ENCODE data around the gene PLEKHJ1.

PLEKHJ1 gene

DNA sequence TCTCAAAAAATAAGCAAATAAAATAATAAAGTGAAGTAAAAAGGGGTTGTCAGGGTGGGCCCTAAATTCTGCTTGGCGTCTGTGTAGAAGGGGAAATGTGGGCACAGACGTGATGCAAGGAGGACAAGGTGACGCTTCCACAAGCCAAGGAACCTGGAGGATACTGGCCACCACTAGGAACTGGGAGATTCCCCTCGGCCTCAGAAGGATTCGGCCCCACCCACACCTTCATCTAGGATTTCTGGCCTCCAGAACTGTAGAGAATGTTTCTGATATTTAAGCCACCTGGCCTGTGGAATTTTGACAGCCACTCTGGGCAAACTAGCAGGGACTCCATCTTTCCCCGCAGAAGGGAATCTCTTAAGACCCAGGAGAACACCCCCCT is 1.1 kb downstream of the PLEKHJ1 start:
- no peak for DNase-seq (ENCODE audit: low read depth in 2 of 2)

DNA sequence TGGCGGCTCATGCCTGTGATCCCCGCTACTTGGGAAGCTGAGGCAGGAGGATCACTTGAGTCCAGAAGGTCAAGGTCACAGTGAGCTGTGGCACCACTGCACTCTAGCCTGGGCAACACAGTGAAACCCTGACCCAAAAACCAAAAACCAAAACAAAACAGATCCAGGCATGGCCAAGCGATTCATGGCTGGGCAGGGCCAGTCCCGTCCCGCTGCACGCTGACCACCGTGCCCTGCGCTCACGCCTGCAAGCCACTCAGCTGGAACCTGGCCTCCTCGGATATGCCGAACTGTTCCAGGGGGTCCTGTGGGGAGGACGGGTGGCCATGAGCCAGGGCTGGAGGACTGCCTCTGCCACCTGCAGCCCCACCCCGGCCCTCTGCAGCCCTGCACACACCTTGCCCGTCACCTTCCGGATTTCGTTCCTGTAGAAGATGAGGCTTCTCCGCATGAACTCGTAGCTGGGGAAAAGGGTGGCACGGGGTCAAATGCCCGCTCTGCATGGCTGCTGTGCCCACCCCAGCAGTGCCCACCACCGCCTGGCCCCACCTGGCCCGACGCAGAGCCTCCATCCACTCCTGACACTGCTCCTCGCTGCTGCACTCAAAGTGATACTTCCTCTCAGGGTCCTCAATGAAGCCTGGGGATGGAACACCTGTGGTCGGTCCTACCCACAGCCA is 2.4 kb downstream of the PLEKHJ1 start:
- DNase-seq (ENCODE audit: low read depth in 2 of 2) = no peak

DNA sequence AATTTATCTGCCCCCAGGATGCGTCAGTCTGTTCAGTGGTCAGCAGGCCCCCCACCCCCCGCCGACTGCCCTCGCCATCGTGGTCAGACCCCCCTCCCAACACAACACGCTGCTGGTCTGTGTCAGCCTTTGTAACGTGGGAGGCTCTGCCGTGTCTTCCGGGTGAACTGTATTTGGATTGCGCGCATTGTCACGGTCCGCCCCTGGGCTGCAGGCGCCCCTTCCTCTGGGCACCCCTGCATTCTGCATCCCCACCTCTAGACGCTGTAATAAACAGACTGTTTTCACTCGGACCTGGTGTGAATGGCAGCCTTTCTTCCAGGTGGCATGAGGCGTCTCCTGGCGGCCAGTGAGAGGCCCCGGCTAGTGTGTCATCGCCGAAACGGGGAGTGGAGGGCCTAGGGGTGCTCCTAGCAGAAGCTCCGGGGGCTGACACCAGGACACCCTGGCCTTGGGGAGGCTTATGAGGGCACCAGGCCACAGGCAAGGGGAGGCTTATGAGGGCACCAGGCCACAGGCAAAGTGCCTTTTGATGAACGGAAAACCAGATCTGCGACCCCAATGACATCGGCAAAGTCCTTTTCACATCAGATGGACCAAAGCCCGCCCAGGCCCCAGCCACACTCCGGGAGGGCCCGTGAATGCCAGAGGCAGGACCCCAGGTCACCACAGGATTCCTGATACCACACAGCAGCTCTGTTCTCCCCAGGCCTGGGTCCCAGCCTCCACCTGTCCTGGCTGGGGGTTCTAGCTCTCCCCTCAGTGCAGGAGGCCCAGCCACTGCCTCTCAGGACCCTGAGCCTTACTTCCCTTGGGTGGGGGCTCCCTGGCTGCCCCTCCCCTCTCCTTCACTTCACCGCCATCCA is 3.6 kb downstream of the PLEKHJ1 start:
- no peak for DNase-seq (ENCODE audit: low read depth in 2 of 2)

DNA sequence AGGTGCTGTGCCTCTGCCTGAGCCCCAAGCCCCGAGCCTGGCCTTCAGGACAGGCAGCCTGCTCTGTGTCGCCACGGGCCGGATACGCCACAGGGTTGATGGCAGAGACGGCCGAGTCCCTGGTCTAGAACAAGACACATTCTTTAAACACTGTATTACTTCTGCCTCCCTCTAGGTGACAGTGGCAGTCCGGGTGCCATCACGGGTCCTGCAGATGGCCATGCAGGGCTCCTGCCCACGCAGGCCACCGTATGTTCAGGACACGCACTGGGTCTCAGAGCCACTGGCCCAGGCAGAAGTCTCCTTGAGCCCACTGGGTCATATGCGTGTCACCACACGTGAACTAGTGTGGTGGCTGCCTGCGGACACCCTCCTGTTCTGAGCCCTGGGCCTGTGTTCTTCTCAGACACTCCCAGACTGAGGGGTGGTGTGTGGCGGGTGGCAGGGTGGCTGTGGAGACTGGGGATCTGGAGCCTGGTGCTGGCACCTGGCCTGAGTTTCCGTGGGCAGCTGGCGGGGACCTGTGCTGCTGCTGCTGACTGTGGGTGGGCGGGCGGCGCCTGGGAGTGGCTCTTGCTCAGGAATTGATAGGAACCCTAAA is 4.4 kb downstream of the PLEKHJ1 start:
- DNase-seq (ENCODE audit: low read depth in 2 of 2) = no peak

DNA sequence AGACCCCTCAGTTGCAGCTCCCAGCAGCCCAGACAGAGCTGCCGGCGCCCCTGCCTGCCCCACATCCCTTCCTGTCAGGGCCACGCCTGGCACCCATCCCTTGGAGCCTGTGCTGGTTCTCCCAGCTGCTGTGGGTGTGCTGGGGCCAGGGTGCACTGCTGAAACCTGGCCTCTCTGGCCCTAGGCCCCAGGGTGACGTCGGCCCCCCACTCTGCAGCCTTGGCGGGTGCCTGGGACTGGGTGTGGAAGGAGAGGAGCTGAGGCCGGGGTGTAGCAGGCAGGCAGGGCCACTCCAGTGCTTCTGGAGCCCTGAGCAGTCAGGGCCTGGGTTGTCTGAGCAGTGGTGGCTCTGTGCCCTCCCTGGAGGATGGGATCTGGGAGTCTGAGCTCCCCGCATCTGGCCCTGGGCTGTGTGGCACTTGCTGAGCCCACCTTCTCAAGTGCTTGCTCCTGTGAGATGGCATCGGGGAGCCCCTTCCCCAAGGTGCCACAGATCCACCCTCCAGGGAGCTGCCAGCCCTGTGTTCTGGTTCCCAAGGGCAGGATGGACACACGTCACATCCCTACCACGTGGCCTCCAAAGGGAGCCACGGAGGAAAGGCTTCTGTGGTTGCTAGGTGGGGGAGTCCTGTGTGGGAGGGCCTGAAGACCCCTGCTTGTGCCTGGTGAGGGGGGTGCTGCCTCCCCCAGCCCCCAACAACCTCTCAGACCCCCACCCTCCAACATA is 5.2 kb downstream of the PLEKHJ1 start:
- DNase-seq (ENCODE audit: low read depth in 2 of 2) = no peak

DNA sequence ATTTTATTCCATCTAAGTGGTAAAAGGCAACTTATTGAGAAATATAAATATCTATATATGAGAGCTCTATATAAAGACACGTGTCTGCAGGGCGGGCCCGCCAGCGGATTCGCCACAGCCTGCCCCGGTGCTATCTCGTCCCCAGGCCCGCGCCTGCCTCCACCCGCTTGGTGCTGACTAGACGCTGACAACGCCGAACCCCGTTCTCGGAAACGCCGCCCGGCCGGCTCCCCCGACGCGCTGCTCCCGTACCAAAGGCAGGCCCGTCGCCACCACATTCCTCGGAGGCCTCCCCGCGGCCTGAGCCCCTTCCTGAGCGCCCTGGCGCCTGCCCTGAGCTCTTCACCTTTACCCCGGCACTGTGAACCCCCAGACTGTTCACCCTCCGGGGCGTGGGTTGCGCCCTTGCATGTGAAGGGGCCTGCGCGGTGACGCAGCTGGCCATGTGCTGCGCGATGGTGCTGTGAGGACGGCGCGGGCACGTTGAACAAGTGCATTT is 6.0 kb downstream of the PLEKHJ1 start:
- no peak for DNase-seq (ENCODE audit: low read depth in 2 of 2)

DNA sequence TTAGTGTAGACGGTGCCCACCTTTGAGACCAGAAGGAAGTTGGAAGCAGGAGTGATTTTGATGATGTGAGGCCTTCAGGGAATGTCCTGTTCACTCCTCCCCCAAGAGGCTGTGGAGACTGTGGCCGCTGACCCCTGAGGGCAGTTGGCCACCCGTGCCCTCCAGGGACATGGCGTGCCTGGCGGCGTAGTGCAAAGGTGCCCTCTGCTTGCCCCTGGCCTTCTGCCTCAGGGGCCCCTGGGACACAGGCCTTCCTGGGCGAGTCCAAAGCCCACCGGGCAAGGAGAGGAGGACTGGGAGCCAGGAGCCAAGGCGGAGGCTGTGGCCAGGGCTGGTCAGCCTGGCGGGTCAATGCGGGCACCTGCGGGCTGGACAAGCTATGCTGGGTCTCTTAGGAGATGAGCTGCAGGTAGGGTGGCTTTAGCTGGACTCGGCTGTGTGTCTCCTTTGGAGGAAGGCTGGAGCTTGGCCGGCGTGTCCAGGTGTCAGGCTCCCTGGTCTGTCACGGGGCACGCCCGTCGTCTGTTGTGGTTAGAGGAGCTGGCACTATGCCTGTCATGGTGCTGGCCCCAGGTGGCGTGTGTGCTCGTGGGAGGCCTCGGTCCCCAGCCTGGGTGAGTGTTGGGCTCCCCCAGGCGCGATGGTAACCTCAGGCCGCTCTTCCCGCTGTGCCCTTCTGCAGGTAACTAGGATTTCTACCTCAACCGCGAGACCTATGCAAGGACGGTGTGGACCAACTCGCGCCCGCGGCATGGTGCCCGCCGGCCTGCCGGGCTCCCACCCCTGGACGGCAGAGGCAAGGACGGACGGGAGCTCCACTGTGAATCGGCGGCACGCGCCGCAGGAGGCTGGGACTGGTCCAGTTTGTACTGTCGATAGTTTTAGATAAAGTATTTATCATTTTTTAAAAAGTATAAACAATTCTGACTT is 6.8 kb downstream of the PLEKHJ1 start:
- DNase-seq (ENCODE audit: low read depth in 2 of 2) = no peak

DNA sequence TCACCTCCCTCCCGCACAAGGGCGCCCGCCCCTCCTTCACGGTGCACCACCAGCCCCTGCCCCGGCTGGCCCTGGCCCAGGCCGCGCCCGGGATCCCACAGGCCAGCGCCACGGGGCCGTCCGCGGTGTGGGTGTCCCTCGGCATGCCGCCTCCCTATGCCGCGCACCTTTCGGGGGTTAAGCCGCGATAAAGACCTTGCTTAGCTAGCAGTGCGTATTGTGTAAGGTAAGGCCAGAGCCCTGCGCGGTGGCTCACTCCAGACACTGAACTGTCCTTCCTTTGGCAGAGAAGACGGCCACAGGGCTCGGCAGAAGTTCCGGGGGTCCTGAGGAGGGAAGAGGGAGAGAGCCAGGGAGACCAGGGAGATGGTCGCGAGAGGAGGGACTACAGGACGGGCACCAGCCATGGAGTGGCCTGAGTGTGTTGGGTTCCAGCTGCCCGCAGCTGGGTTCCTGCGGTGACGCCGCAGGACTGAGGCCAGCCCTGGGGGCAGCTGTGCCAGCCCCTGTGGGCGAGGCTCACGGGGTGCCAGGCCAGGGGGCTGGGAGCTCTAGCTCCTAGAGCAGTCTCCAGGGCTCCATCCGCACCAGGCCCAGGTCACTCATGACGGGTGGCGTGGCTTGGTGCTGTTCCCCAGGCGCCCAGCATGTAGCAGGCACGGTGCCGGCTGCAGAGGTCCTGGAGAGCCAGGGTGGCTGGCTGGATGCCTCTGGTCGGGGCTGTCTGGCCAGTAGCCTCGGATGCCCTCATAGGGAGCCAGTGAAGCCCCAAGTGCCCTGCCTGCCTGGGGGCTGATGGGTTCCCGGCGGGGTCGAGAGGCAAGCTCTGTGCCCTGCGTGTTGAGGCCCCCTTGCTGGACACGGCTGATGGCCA is 7.7 kb downstream of the PLEKHJ1 start:
- DNase-seq (ENCODE audit: low read depth in 2 of 2) = no peak

DNA sequence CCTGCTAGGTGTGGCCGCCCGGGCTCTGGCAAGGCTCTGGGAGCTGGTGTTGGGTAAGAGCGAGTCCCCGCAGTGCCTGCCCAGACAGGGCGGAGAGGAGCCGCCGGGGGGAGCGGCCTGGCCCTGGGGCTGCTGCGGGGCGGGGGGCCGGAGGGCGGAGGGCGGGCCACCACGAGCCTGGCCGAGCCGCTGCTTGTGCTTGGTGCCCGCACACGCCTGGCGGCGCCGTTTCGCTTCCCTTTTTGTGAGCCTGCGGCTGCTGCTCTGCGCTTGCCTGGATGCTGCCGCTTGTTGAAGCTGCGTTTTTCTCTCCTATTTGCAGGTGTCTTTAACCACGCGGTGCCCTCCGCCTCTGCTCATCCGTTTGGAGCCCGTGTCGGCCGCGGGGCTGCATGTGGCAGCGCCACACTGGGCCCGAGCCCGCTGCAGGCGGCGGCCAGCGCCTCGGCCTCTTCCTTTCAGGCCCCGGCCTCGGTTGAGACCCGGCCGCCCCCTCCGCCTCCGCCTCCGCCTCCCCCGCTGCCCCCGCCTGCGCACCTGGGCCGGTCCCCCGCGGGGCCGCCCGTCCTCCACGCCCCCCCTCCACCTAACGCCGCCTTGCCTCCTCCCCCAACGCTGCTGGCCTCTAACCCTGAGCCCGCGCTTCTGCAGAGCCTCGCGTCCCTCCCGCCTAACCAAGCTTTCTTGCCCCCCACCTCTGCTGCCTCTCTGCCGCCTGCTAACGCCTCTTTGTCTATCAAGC is 8.5 kb downstream of the PLEKHJ1 start:
- DNase-seq (ENCODE audit: low read depth in 2 of 2) = no peak

DNA sequence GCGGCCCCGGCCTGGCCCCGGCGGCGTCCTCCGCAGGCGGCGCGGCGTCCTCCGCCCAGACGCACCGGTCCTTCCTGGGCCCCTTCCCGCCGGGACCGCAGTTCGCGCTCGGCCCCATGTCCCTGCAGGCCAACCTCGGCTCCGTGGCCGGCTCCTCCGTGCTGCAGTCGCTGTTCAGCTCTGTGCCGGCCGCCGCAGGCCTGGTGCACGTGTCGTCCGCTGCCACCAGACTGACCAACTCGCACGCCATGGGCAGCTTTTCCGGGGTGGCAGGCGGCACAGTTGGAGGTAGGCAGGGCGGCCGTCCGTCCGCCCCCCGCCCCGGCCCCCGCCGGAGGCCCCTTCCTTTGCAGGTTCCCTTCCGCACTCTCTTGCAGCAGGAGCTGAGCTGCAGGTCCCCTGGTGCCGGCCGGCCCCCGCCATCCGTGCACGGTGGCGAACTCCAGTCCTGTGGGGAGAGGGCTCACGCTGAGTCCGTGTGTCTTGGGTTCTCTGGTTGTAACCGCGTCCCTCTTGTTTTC is 9.2 kb downstream of the PLEKHJ1 start:
- DNase-seq (ENCODE audit: low read depth in 2 of 2) = no peak

DNA sequence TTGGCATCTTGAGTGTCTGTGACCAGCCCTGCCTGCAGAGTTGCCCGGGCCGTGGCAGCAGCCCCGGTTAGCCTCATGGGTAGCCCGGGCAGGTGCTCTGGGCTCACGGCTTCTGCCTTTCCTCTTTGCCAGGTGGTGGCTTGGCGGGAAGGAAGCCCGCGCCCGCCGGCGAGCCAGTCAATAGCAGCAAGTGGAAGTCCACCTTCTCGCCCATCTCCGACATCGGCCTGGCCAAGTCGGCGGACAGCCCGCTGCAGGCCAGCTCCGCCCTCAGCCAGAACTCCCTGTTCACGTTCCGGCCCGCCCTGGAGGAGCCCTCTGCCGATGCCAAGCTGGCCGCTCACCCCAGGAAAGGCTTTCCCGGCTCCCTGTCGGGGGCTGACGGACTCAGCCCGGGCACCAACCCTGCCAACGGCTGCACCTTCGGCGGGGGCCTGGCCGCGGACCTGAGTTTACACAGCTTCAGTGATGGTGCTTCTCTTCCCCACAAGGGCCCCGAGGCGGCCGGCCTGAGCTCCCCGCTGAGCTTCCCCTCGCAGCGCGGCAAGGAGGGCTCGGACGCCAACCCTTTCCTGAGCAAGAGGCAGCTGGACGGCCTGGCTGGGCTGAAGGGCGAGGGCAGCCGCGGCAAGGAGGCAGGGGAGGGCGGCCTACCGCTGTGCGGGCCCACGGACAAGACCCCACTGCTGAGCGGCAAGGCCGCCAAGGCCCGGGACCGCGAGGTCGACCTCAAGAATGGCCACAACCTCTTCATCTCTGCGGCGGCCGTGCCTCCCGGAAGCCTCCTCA is 9.9 kb downstream of the PLEKHJ1 start:
- DNase-seq (ENCODE audit: low read depth in 2 of 2) = no peak

DNA sequence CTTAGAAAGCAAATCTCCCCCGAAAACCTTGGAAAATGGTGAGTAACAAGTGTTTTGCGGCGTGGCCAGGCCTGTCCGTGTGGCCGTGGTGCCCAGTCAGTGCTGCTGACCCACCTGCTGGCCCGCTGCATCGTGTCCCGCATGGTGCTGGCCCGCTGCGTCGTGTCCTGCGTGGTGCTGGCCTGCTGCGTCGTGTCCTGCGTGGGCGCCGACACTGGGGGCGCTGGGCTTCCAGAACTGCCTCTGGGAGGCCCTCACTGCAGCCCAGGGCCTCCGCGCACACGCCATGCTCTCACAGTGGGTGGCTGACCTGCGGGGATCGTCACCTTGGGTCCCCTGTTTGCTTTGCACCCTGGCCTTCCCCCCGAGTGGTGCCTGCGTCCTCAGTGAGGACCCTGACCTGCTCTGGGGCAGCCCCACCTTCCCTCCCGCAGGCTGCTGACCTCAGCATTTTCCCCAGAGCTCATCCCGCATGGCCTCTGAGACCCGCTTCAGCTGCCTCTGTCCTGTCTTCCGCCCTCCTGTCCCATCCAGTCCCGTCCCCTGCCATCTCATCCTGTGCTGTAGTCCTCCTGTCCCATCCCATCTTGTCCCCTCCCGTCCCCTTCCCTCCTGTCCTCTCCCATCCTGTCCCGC is 10.6 kb downstream of the PLEKHJ1 start:
- no peak for DNase-seq (ENCODE audit: low read depth in 2 of 2)

DNA sequence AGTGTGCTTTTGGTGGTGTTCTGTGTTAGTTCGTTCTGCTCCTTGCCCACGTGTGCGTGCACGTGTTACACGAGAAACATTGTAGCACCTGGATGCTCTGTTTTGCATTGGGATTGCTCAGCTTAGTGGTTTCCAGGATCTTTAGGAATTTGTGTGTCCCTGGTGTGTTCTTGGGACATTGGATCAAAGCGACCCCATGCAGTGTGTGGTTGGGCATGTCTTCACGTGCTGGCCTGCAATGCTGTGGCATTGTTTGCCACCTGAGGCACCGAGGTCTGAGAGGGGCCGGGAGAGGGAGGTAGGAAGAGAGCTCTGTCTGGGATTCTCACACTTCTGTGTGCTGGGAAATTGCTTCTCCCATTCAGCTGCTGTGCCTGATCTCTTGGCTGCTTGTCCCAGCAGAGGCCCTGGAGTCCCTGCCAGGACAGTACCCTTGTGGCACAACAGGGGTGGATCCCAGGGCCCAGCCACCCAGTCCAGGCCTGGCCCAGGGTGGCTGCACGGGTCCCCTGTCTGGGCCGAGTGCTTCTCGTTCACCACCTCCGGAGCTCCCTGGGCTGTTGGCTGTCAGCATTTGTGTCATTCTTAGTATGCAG is 11.3 kb downstream of the PLEKHJ1 start:
- no peak for DNase-seq (ENCODE audit: low read depth in 2 of 2)

DNA sequence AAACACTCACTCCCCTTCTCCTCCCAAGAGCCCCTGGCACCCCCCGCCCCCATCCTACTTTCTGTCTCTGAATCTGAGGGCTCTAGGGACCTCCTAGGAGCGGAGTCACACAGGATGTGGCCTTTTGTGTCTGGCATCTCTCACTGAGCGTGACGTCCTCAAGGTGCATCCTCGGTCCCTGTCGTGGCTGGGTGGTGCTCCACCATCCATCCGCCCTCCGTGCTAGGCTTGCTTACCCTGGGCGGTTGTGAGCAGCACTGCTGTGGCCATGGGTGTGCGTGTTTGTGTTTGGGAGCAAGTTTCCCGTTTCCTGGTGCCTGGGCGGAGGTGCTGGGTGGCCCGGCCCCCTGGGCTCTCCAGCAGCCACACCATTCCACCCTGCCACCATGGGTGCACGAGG is 12.2 kb downstream of the PLEKHJ1 start:
- no peak for DNase-seq (ENCODE audit: low read depth in 2 of 2)

DNA sequence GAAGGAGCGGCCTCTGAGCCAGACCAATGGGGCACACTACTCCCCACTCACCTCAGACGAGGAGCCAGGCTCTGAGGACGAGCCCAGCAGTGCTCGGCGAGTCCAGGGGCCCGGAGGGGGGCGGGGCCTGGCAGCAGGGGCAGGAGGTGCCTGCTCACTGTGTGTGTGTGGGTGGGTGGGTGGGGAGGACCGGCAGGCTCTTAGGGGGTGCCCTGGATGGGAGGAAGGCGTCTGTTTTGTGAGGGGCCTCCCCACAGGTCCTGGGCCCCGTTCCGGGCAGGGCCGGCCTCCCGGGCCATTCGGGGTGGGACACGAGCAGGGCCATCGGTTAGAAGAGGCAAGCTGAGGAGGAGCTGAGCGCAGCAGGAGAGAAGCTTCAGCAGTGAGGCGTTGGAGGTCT is 12.7 kb downstream of the PLEKHJ1 start:
- no peak for DNase-seq (ENCODE audit: low read depth in 2 of 2)

DNA sequence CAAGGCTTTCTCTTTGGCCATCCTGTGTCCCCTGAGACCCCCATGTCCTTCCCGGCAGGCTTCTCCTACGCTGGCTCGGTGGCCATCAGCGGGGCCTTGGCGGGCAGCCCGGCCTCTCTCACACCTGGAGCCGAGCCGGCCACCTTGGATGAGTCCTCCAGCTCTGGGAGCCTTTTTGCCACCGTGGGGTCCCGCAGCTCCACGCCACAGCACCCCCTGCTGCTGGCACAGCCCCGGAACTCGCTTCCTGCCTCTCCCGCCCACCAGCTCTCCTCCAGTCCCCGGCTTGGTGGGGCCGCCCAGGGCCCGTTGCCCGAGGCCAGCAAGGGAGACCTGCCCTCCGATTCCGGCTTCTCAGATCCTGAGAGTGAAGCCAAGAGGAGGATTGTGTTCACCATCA is 14.2 kb downstream of the PLEKHJ1 start:
- no peak for DNase-seq (ENCODE audit: low read depth in 2 of 2)

DNA sequence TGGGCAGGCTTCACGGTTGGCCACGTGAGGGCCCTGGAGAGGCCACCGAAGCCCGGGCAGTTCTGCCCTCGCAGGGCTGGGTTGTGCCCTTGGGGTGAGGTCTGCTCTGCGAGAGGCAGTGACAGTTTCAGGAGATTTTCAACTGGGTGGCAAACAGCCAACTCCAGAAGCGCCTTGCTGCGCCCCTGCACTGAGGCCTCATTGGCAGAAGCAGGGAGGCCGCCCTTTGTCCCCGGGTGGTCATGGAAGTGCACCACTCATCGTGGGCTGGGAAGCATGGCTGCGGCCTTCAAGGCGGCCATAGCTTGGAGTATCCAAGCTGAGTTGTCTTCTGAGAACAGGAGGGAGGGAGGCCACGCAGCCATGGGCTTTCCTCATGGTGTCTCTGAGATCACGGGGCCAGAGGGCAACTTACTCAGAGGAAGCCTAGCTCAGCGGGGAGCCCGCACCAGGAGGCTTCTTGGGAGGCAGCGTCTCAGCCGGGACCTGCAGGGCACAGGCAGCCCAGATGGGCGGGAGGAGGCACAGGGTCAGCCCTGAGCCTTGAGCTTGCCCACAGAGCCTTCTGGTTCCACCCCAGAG is 14.8 kb downstream of the PLEKHJ1 start:
- DNase-seq (ENCODE audit: low read depth in 2 of 2) = no peak

Data from stimulated activated CD4-positive, alpha-beta T cell treated with anti-CD3 and anti-CD28 coated beads, Interleukin-4, amount 100 ng/mL, for 48 hours (primary cell).